ENCODE data around the gene ABCA1.

ABCA1 gene

DNA sequence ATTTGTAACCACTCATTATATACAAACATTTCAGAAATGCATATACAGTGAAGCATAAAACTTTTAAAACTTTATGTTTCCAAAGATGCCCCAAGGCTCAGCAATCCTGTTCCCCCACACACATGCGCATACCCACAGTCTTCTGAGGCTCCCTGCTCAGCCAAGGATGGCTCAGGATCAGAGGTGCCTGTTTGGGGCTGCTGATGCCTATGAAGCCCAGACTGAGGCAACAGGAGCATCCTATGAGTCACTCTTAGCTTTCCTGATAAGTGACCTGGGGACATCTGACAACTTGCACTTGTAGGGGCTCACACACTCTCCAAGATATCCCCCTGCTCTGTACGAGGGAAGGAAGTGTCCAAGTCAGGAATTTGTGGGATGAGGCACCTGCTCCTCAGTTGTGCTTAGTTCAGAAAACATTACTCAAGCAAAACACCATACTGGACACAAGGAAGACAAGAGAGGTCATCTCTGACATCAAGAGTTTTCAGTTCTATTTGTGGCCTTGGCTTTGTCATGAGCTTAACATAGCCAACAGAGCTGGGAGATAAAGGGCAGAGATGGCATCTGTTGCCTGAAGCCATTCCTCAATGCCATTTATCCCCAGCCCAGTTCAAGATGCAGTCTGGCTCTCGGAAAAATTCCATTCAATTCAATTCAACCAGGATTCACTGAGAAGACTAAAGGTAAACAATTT, 101.7 kb downstream of the ABCA1 start:
- no peak overlapping the region for H3K4me3 ChIP-seq (ENCODE audit: low read length)
- TF ChIP-seq, protein P1, sequence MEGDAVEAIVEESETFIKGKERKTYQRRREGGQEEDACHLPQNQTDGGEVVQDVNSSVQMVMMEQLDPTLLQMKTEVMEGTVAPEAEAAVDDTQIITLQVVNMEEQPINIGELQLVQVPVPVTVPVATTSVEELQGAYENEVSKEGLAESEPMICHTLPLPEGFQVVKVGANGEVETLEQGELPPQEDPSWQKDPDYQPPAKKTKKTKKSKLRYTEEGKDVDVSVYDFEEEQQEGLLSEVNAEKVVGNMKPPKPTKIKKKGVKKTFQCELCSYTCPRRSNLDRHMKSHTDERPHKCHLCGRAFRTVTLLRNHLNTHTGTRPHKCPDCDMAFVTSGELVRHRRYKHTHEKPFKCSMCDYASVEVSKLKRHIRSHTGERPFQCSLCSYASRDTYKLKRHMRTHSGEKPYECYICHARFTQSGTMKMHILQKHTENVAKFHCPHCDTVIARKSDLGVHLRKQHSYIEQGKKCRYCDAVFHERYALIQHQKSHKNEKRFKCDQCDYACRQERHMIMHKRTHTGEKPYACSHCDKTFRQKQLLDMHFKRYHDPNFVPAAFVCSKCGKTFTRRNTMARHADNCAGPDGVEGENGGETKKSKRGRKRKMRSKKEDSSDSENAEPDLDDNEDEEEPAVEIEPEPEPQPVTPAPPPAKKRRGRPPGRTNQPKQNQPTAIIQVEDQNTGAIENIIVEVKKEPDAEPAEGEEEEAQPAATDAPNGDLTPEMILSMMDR (conservative IDR thresholded peaks at IDR 0.05; ENCODE audit: low read length), result no peak
- DNase-seq (ENCODE audit: low read depth), result no peak

DNA sequence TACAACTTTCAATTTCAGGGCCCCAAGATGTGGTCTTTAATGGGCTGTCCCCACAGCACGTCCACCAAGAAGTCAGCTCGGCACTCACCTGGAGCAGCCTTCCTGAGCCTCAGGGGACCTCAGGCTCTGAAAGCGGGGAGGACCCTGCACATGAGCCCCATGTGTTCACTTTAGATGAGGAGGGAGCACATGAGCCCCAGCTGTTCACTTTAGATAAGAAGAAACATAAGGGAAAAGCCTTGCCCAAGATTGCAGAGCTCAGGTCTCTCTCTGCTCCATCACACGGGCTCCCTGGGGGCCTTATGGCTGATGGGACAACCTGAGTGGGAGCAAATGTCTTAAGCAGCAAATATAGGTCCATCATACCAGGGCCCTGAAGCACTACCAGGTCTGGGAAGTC, 107.6 kb downstream of the ABCA1 start:
- no peak for DNase-seq (ENCODE audit: low read depth)
- H3K4me3 ChIP-seq (ENCODE audit: low read length), result no peak overlapping the region
- TF ChIP-seq, protein P1 (conservative IDR thresholded peaks at IDR 0.05; ENCODE audit: low read length), result no peak

DNA sequence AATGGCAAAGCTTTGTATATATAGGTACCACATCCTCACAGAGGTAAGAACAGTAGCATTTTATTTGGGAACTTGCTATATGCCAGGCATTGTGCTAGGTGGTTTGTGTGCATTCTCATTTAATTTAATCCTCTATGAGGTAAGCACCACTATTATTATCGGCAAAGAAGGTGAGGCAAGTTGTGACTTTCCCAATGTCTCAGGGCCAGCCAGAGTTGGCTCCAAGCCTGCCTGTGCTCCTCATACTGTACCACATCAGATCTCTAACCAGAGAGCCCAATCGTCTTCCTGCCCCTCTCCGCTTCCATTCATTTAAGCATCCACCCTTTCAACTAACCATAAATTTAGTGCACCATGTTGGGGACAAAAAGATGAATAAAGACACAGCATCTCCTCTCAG, 108.9 kb downstream of the ABCA1 start:
- no peak overlapping the region for H3K4me3 ChIP-seq (ENCODE audit: low read length)
- DNase-seq (ENCODE audit: low read depth), result no peak
- TF ChIP-seq, protein P1 (conservative IDR thresholded peaks at IDR 0.05; ENCODE audit: low read length), result no peak

DNA sequence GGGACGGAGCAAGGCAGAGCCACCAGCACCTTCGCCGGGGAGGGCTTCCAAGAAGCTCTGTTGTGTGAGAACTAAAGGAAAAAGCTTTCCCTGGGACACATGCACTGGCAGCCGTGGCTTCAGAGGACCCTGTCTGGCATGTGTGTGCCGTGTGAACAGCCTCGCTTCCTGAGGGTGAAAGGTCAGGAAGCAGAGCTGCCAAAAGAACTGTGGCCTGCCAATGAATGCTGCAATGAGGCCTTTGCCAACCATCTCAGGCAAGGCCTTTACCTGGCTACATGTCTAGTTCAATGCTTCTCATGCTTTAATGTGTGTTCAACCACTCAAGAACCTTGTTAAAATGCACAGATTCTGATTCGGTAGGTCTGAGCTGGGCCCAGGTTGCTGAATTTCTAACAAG, 110.5 kb downstream of the ABCA1 start:
- H3K4me3 ChIP-seq (ENCODE audit: low read length), result no peak overlapping the region
- no peak for DNase-seq (ENCODE audit: low read depth)
- TF ChIP-seq, protein P1 (conservative IDR thresholded peaks at IDR 0.05; ENCODE audit: low read length), result no peak

DNA sequence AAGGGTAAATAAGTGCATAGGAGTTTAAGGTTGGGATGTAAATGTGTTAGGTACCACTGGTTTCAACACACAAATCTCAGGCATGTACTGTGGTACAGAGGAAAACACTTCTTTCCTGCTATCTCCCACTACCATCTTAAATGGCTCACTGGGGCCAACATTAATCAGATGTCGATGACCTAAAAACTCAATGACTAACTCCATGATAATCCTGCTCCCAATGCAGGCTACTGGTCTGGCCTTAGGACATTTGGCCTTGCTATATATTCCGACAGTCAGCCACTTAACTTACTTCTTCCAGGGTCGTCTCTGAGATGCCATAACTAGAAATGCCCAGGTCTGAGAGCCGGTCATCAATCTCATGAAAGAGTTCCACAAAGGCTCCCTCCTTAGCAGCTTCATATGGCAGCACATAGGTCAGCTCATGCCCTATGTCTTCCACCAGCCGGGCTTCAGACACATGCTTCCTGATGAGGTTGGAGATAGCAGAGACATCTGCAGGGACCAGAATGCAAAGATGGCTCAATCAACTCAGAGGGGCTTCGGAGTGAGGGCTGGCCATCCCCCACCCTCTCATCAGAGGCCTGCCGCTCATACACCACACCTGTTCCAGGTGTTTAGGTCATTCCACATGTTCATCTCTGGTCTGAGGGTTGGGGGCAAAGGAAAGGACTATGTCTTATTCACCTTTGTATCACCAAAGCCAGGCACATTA, 111.9 kb downstream of the ABCA1 start:
- H3K4me3 ChIP-seq (ENCODE audit: low read length), result no peak overlapping the region
- no peak for DNase-seq (ENCODE audit: low read depth)
- TF ChIP-seq, protein P1 (conservative IDR thresholded peaks at IDR 0.05; ENCODE audit: low read length), result no peak

DNA sequence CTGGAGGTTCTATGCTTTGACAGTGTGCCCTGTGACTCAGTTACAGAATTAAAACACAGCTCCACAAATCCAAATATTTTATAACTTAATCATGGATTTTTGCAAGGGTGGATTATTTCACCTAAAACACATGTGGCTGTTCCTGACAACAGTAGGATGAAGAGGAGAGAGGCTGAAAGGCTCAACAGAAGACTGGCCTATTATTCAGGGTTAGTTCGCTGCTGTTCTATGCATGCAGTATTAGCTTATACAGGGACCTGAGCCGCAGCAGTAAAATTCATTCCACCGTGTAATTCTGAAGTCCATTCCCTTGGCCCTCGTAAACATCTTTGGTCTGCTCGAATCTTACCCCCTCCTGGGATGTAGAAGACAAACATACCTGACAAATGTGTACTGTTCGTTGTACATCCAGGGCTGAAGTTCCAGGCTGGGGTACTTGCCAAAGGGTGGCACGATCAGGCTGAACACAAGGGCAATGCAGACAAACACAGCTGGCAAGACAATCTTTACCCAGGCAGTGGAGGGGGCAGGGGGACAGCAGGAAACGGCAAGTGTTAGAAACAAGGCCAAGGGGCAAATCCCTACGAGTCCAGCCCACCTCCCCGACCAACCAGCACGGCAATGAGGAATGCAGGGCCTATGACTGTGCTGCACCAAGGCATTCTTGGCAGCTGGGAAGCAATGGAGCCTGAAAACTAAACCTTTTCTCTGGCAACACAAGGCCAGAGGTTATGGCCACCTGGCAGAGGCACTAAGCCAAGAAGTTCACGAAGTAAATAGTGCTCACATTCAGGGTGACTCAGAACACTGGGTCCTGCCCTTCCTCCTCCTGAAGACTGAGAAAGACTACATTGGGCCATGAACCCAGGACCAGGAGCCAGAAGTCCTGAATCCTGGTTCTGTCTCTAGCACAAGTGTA, 117.3 kb downstream of the ABCA1 start:
- TF ChIP-seq, protein P1 (conservative IDR thresholded peaks at IDR 0.05; ENCODE audit: low read length), result no peak
- no peak overlapping the region for H3K4me3 ChIP-seq (ENCODE audit: low read length)
- peak; percentile 53 for DNase-seq (ENCODE audit: low read depth)

Measured in AG10803 (cell line).